Subcutaneous abdominal adipose tissue (tissue), 5 donors: ENCODE data around the gene DOCK9.

Experiments used
- H3K27ac ChIP-seq: one replicate; pipeline ENCODE4 v1.7.0; 2013; ENCODE audit warnings: low read depth, mild to moderate bottlenecking, inconsistent platforms, low read length, moderate library complexity
- H3K27me3 ChIP-seq, 5 donors: one replicate each; pipeline ENCODE4 v1.7.0; 2013; ENCODE audit warnings: low read length in 5 of 5, inconsistent platforms in 1 of 5; ENCODE audit not compliant: control insufficient read depth in 5 of 5, insufficient read depth in 4 of 5
- H3K36me3 ChIP-seq, 5 donors: one replicate each; pipeline ENCODE4 v1.7.0; 2013; ENCODE audit warnings: low read length in 5 of 5; ENCODE audit not compliant: control insufficient read depth in 5 of 5, insufficient read depth in 5 of 5
- H3K4me1 ChIP-seq, 5 donors: one replicate each; pipeline ENCODE4 v1.7.0; 2013; ENCODE audit warnings: low read length in 5 of 5, mild to moderate bottlenecking in 3 of 5, moderate library complexity in 1 of 5; ENCODE audit not compliant: control insufficient read depth in 5 of 5, insufficient read depth in 5 of 5
- H3K4me3 ChIP-seq, 5 donors: one replicate each; pipeline ENCODE4 v1.7.0; 2013; ENCODE audit warnings: low read length in 5 of 5, low read depth in 1 of 5
- H3K9ac ChIP-seq, 5 donors: one replicate each; pipeline ENCODE4 v1.7.0; 2013; ENCODE audit warnings: low read length in 5 of 5, mild to moderate bottlenecking in 4 of 5, moderate library complexity in 3 of 5
- H3K9me3 ChIP-seq, 5 donors: one replicate each; pipeline ENCODE4 v1.7.0; 2013; ENCODE audit warnings: low read length in 5 of 5; ENCODE audit not compliant: control insufficient read depth in 5 of 5
- donor health status: healthy.
- donor health status: healthy.
- donor health status: healthy.
- donor health status: healthy.
- donor health status: healthy.

The DOCK9 gene

DNA sequence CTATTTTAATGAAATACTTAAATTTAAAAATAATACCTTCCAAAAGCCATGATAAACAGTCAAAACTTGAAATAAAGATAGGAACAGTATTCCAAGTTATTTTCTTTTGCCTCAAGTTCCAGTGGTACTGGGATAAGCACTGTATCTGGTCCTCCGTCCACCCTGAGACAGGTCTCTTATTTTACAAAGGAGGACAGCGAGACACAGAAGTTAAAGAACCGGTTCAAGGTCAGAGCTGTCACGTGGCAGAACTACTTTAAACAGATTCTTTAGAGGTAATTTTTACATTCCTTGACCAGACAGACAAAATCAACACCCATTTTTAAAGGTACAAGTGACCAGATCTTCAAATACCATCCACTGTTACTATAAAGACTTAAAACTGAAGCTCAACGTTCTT lies 10.4 kb upstream of the DOCK9 start:
- no peaks in the 10 kb centered on the region for H3K9me3 ChIP-seq
- H3K4me1 ChIP-seq: peaks cover 0 to 9% (median 0%) of the 10 kb centered on the region in 5 donors
- no peaks in the 10 kb centered on the region for H3K36me3 ChIP-seq
- H3K9ac ChIP-seq: no peak overlapping the region
- no peaks in the 10 kb centered on the region for H3K27me3 ChIP-seq
- H3K4me3 ChIP-seq: no peak overlapping the region
- no peak overlapping the region for H3K27ac ChIP-seq

DNA sequence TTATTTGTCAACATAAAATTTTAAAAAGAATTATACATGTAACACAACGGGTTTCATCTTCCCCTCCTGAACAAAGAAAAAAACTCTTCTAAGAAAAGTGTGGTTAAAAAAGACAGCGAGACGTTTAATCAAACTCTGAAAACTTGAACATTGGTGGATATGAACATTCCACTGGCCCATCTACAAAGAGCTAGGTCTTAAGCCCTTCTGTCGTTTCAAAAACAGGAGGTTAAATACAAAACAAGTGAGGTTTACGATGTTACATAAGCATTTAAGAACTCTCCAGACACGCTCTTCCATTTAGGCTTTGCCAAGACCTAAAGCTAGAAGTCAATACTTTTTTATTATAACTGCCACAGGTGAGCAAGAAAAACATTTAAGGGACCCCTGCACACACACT lies 9.4 kb upstream of the DOCK9 start:
- Histone ChIP-seq H3K4me1 (peaks cover 0 to 9% (median 0%) of the 10 kb centered on the region in 5 donors), H3K4me3 (no peak overlapping the region), H3K36me3 (no peaks in the 10 kb centered on the region), H3K27ac (no peak overlapping the region), H3K9ac (no peak overlapping the region), H3K9me3 (no peaks in the 10 kb centered on the region), H3K27me3 (no peaks in the 10 kb centered on the region)

DNA sequence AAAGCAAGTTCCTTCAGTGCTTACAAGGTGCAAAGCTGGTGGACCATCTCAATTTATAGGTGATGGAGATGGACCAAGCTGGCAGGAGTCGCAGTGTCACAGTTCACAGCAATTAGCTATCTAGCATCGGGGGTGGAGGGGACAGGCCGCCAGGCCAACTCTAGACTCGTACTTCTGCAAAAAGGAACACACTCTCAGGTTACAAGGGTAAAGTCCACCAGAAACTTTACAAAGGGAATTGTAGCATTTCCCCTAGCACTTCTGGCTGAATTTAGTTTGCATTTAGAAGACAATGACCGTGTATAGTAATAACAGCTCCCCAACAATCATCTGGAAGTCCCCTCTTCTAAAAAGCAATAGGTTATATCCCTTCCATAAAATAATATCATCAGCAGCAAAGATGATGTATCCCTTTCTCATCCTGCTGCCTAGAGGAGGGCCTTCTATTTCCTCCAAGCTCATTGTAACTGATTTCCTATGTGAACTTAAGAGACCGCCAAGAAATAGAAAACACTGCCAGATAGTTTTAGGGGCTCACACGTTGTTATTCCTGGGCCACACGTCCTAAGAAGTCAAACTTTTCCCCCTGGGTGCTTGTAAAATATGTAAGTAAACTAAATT lies 8.5 kb upstream of the DOCK9 start:
- Histone ChIP-seq H3K36me3 (no peaks in the 10 kb centered on the region), H3K4me3 (no peak overlapping the region), H3K27me3 (no peaks in the 10 kb centered on the region)

DNA sequence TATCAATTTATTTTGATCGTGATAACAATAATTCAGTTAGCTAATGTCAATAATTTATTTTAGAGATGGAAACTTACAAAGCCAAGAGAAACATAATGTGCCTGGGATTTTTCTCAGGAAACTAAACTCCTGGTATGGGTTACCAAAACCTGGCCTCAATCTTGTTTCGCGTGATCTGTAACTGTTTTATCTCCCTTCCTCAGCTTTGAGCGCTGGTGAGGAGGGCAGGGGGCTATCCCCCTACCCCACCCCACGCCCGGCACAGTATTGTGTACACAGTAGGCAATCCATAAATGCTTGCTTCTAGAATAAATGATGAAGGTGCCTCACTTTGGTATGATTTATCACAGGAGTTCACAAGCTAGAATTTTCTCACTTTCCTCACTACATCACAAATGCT lies 7.7 kb upstream of the DOCK9 start:
- Histone ChIP-seq H3K36me3 (no peaks in the 10 kb centered on the region), H3K27ac (no peak overlapping the region), H3K27me3 (no peaks in the 10 kb centered on the region), H3K9me3 (no peaks in the 10 kb centered on the region), H3K4me1 (peaks cover 0 to 18% (median 0%) of the 10 kb centered on the region in 5 donors), H3K4me3 (no peak overlapping the region), H3K9ac (no peak overlapping the region)

More for the DNA sequence above, 8.5 kb upstream of the DOCK9 start:
- Histone ChIP-seq H3K9ac (no peak overlapping the region), H3K27ac (no peak overlapping the region), H3K9me3 (no peaks in the 10 kb centered on the region), H3K4me1 (peaks cover 0 to 15% (median 0%) of the 10 kb centered on the region in 5 donors)

DNA sequence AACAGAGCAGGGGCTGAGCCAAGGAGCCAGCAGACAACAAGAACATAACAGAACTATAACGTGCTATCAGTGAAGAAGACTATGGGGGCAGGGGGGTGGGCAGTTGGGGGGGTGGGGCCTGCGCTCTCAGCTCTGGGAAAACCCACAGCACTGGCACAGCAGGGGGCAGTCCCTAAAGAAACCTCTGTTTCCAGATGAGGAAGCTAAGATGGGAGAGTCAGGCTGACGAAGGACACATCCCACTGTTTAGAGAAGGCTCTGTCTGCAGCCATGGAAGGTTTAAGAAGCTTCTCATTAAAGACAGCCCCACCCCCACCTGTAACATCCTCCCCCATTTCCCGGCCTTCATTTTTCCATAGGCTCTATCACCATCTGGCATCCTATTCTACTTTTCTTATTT lies 7.1 kb upstream of the DOCK9 start:
- H3K27ac ChIP-seq: no peak overlapping the region
- H3K4me3 ChIP-seq: no peak overlapping the region
- H3K36me3 ChIP-seq: no peaks in the 10 kb centered on the region
- no peak overlapping the region for H3K9ac ChIP-seq
- no peaks in the 10 kb centered on the region for H3K9me3 ChIP-seq
- H3K4me1 ChIP-seq: peaks cover 0 to 18% (median 0%) of the 10 kb centered on the region in 5 donors
- H3K27me3 ChIP-seq: no peaks in the 10 kb centered on the region

DNA sequence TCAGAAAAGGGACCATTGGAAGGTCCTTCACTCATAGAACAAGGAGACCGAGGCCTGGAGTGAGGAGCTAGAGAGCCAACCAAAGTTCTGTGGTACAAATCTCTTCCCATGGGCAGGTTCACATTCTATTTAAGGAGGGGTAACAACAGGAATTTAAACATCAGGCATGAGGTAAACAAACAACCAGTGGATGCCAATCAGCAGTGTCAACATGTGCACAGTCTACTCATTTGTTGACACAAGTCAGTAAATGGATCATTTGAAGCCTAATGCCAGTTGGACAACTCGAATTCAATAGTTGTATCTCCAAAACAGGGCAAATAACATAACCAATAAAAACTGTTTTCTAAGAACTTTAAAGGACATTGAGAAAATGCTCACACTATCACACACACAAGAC lies 6.3 kb upstream of the DOCK9 start:
- Histone ChIP-seq H3K4me1 (peaks cover 0 to 20% (median 0%) of the 10 kb centered on the region in 5 donors), H3K9ac (no peak overlapping the region), H3K27me3 (no peaks in the 10 kb centered on the region), H3K9me3 (no peaks in the 10 kb centered on the region), H3K36me3 (no peaks in the 10 kb centered on the region), H3K4me3 (no peak overlapping the region), H3K27ac (no peak overlapping the region)

DNA sequence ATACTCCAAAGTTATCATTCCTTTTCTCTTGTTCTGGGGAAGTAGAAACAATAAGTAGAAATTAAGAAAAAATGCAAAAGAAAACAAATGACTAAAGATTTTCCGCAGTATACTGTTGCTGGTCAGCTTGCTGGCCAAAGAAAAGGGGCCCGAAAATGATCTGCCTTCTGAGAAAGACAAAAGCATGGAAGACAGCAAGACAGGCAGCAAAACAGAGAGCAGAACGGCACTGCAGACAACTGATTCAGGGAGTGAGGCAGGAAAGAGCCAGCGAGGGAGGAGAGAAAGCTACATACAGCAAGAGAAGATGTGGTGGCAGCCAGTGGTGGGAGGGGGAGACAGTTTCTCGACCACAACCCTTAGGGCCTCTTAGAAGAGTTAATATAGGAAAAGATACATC lies 5.3 kb upstream of the DOCK9 start:
- Histone ChIP-seq H3K36me3 (no peaks in the 10 kb centered on the region), H3K9me3 (no peaks in the 10 kb centered on the region), H3K9ac (no peak overlapping the region), H3K4me1 (peaks cover 0 to 29% (median 5%) of the 10 kb centered on the region in 5 donors), H3K27me3 (no peaks in the 10 kb centered on the region), H3K4me3 (no peak overlapping the region), H3K27ac (no peak overlapping the region)

DNA sequence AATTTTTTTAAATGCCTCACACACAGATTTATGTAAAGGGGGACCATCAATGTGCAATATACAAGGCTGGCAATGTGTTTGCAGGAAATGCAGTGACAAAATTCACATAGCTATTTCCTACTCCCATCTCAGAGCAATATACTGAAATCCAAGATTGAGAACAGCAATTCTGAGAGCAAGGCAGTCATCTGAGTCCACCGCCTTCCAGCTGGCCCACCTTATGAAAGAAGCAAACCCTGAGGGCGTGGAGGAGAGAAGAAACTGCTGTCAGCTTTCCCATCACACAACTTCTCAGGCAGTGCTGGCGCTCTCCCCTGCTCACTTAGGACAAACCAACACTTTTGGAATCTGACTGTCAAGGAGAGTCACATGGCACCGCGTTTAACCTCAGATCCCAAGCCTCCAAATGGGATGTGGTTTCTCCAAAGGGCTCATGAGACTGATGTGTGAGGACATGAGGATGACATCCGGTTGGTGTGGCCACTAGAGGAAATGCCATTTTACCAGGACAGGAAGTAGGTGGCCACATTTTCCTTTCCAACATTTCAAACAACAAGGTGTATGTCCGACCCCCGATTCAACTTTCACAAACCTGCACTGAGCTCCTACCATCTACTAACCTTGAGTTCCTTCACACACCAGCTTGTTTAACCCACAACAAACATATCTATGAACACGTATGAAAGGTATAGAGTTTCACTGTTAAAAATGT lies 3.7 kb upstream of the DOCK9 start:
- Histone ChIP-seq H3K9me3 (no peaks in the 10 kb centered on the region), H3K27me3 (no peaks in the 10 kb centered on the region), H3K27ac (no peak overlapping the region), H3K36me3 (no peaks in the 10 kb centered on the region), H3K4me1 (peaks cover 0 to 37% (median 20%) of the 10 kb centered on the region in 5 donors), H3K4me3 (no peak overlapping the region), H3K9ac (no peak overlapping the region)

DNA sequence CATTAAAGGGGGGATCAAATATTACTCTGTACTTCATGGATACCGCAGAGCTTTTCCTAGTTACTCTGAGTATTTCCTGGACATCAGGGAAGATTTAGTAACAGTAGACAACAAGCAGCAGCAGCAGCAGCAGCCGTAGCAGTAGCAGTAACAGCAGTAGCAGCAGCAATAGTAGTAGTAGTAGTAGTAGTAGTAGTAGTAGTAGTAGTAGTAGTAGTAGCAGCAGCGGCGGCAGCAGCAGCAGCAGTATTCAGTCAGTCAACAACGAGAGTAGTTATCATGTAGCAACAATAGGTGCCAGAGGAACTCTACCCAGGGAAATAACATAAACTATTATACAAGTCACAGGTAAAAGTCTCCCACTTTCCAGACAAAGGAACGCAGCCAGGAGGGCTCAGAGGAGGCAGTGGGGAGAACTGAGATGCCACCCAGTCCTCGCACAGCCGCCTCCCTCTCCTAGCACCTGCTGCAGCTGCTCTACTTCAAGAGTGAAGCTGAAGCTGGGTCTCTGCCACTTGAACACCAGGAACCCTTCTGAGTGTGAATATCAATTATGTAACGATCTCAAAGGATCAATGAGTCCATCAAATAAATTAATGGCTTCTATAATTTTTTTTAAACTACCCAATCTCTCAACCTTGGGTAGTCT lies 1.3 kb upstream of the DOCK9 start:
- Histone ChIP-seq H3K27ac (no peak overlapping the region), H3K9ac (no peak overlapping the region), H3K4me1 (peaks cover 0 to 45% (median 29%) of the 10 kb centered on the region in 5 donors)

DNA sequence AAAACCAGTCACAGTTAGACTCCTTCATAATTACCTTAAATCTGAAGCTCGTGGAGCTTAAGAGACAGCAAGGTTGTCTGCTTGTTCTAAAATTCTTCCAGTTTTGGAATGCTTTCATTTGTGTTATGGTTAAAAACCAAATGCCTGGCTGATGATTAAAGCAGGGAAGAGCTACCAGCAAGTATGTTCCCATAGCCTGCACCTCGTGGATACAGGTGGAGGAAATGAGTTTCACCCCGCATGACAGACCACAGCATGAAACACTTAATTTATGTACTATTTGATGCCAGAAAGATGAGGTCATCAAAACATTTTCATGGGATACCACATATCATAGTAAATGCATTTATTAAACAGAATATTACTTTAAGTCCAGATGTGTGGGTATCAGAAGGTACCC lies 416 bp upstream of the DOCK9 start:
- peaks cover 0 to 52% (median 29%) of the 10 kb centered on the region in 5 donors for H3K4me1 ChIP-seq

More for the DNA sequence above, 1.3 kb upstream of the DOCK9 start:
- Histone ChIP-seq H3K9me3 (no peaks in the 10 kb centered on the region), H3K36me3 (no peaks in the 10 kb centered on the region), H3K4me3 (no peak overlapping the region), H3K27me3 (peaks cover 0 to 3% (median 0%) of the 10 kb centered on the region in 5 donors)

More for the DNA sequence above, 416 bp upstream of the DOCK9 start:
- H3K9me3 ChIP-seq: no peaks in the 10 kb centered on the region
- H3K27me3 ChIP-seq: peaks cover 0 to 3% (median 0%) of the 10 kb centered on the region in 5 donors
- peak overlapping the region in 4 of 5 donors; percentile 16 to 34 (median 28) for H3K9ac ChIP-seq
- peak overlapping the region; percentile 68 to 94 (median 81) for H3K4me3 ChIP-seq
- H3K36me3 ChIP-seq: no peaks in the 10 kb centered on the region
- peak overlapping the region; percentile 19 for H3K27ac ChIP-seq
